ENCODE measurements around the gene ANKRD33B. TPM values are rescaled to one million over a fixed set of nuclear protein-coding genes. Genes with fewer than 3 reads are reported as not detected.
"Not testable (repeated sequence)": the region's sequence is repeated elsewhere in the genome, so short reads cannot be mapped to it uniquely, and the experiment has no call there.

Gene ANKRD33B
- total RNA-seq, 3 donors from 2014 or later, result 3.3 to 5.3 (median 3.8) TPM

GRCh38 chr5:10626473-10627013, 62.7 kb downstream of the ANKRD33B start:
- intact Hi-C loops (cut with DNase I; ENCODE audit: low total_unique reads), result loop anchor here (2.0 to 10.0 kb wide), 2 partner anchors 162 to 362 kb away; no protein-coding TSS in a partner anchor
- Histone ChIP-seq H3K36me3 (no peaks in the 10 kb centered on the region), H3K4me1 (no peaks in the 10 kb centered on the region), H3K4me3 (no peak overlapping the region), H3K27ac (no peak overlapping the region), H3K9me3 (no peaks in the 10 kb centered on the region), H3K27me3 (no peaks in the 10 kb centered on the region)
- TF ChIP-seq CTCF (IDR thresholded peaks at IDR 0.05) (no peak), POLR2AphosphoS5 (IDR thresholded peaks at IDR 0.05) (no peak), POLR2A (IDR thresholded peaks at IDR 0.05) (no peak)
- DNase-seq (ENCODE audit: low spot score in 2 of 2), result no peak

- H3K27ac ChIP-seq, result peak overlapping the region; percentile 41 to 67
- DNase-seq (ENCODE audit: low spot score in 2 of 2), result no peak
- intact Hi-C loops (cut with DNase I; ENCODE audit: low total_unique reads), result loop anchor here (2.0 to 10.0 kb wide), 2 partner anchors 162 to 362 kb away; no protein-coding TSS in a partner anchor
- H3K4me1 ChIP-seq, result no peaks in the 10 kb centered on the region
- TF ChIP-seq CTCF (IDR thresholded peaks at IDR 0.05), result no peak
- TF ChIP-seq POLR2AphosphoS5 (IDR thresholded peaks at IDR 0.05), result no peak
- no peak for TF ChIP-seq POLR2A (IDR thresholded peaks at IDR 0.05)
- H3K4me3 ChIP-seq, result peak overlapping the region; percentile 12 to 47 (median 37)
- H3K27me3 ChIP-seq, result no peaks in the 10 kb centered on the region
- H3K36me3 ChIP-seq, result no peaks in the 10 kb centered on the region
- H3K9me3 ChIP-seq, result no peaks in the 10 kb centered on the region
These were observed 63.4 kb downstream of the ANKRD33B start for GRCh38 chr5:10627160-10627701.

- no peak for TF ChIP-seq POLR2AphosphoS5 (IDR thresholded peaks at IDR 0.05)
- Histone ChIP-seq H3K27ac (no peak overlapping the region), H3K4me3 (no peak overlapping the region), H3K4me1 (no peaks in the 10 kb centered on the region), H3K27me3 (no peaks in the 10 kb centered on the region), H3K9me3 (no peaks in the 10 kb centered on the region), H3K36me3 (no peaks in the 10 kb centered on the region)
- intact Hi-C loops (cut with DNase I; ENCODE audit: low total_unique reads), result loop anchor here (10.0 kb wide), 1 partner anchor 164 kb away; no protein-coding TSS in a partner anchor
- no peak for DNase-seq (ENCODE audit: low spot score in 2 of 2)
These were observed 64.7 kb downstream of the ANKRD33B start for GRCh38 chr5:10628601-10629000.

- Histone ChIP-seq H3K36me3 (no peaks in the 10 kb centered on the region), H3K27ac (no peak overlapping the region), H3K4me1 (no peaks in the 10 kb centered on the region), H3K27me3 (no peaks in the 10 kb centered on the region), H3K9me3 (no peaks in the 10 kb centered on the region), H3K4me3 (no peak overlapping the region)
- intact Hi-C loops (cut with DNase I; ENCODE audit: low total_unique reads), result loop anchor here (10.0 kb wide), 1 partner anchor 165 kb away; no protein-coding TSS in a partner anchor
- TF ChIP-seq POLR2AphosphoS5 (IDR thresholded peaks at IDR 0.05) (no peak), CTCF (IDR thresholded peaks at IDR 0.05) (no peak), POLR2A (IDR thresholded peaks at IDR 0.05) (no peak)
- DNase-seq (ENCODE audit: low spot score in 2 of 2), result no peak
These were observed 65.8 kb downstream of the ANKRD33B start for GRCh38 chr5:10629682-10630081.

- Histone ChIP-seq H3K27ac (no peak overlapping the region), H3K4me1 (no peaks in the 10 kb centered on the region), H3K4me3 (no peak overlapping the region), H3K36me3 (no peaks in the 10 kb centered on the region), H3K9me3 (no peaks in the 10 kb centered on the region), H3K27me3 (no peaks in the 10 kb centered on the region)
- TF ChIP-seq POLR2A (IDR thresholded peaks at IDR 0.05), result no peak
- no peak for TF ChIP-seq POLR2AphosphoS5 (IDR thresholded peaks at IDR 0.05)
- no peak for TF ChIP-seq CTCF (IDR thresholded peaks at IDR 0.05)
- intact Hi-C loops (cut with DNase I; ENCODE audit: low total_unique reads), result no loop called here
- no peak for DNase-seq (ENCODE audit: low spot score in 2 of 2)
These were observed 66.3 kb downstream of the ANKRD33B start for GRCh38 chr5:10630126-10630525.

- DNase-seq (ENCODE audit: low spot score in 2 of 2); H3K36me3 ChIP-seq; intact Hi-C loops (cut with DNase I; ENCODE audit: low total_unique reads); H3K9me3 ChIP-seq; H3K4me1 ChIP-seq; H3K27me3 ChIP-seq; H3K27ac ChIP-seq; H3K4me3 ChIP-seq: not testable (repeated sequence)
These were observed 66.9 kb downstream of the ANKRD33B start for GRCh38 chr5:10630744-10631143.

Data from breast epithelium (tissue), 4 donors.